T-helper 2 cell treated with Interferon-gamma antibody and Interleukin-4, amounts not matched to agents 100 ng/mL and 5 ng/mL, for 36 hours (primary cell): ENCODE results near the gene ALOXE3. TPM values are rescaled to one million over a fixed set of nuclear protein-coding genes. Genes with fewer than 3 reads are reported as not detected.

Experiments used
- intact Hi-C: fragments of 100-400 bp; cut with micrococcal nuclease; formaldehyde crosslinking; loops from one replicate; pipeline ENCODE4 v1.15.1; 2023
- total RNA-seq: library from RNA; stranded (reverse); gene quantifications from 2 replicates; pipeline ENCODE4 v1.2.3, GENCODE V29; 2022

The ALOXE3 gene
- total RNA-seq, 1 donor from 2014 or later = not detected

- intact Hi-C loops = loop anchor here (10.0 kb wide), 2 partner anchors 270 to 920 kb away; partner anchors contain the start of genes CHD3, DVL2 and PHF23
Measured at GRCh38 chr17:8154608-8155155, 36.4 kb upstream of the ALOXE3 start.

GRCh38 chr17:8153957-8154607 is 35.8 kb upstream of the ALOXE3 start:
- intact Hi-C loops = loop anchor here (10.0 kb wide), 2 partner anchors 269 to 919 kb away; partner anchors contain the start of genes CHD3, DVL2 and PHF23

- intact Hi-C loops = loop anchor here (10.0 kb wide), 2 partner anchors 269 to 919 kb away; partner anchors contain the start of genes CHD3, DVL2 and PHF23
Measured at GRCh38 chr17:8153525-8153956, 35.2 kb upstream of the ALOXE3 start.

- intact Hi-C loops = loop anchor here (10.0 kb wide), 2 partner anchors 268 to 918 kb away; partner anchors contain the start of genes CHD3, DVL2 and PHF23
Measured at GRCh38 chr17:8153031-8153451, 34.7 kb upstream of the ALOXE3 start.

GRCh38 chr17:8152112-8152775 is 33.9 kb upstream of the ALOXE3 start, which contains the start of gene PER1:
Gene PER1 (minus strand): TSS chr17:8152404. CDS start chr17:8150706, 1,698 bp downstream.
- intact Hi-C loops = loop anchor here (10.0 kb wide), 2 partner anchors 267 to 917 kb away; partner anchors contain the start of genes CHD3, DVL2 and PHF23

- intact Hi-C loops = loop anchor here (1.0 to 10.0 kb wide), 3 partner anchors 12 to 917 kb away; partner anchors contain the start of genes CHD3, DVL2 and PHF23
Measured at GRCh38 chr17:8151641-8152111, 33.4 kb upstream of the ALOXE3 start.

- intact Hi-C loops = loop anchor here (1.0 to 10.0 kb wide), 3 partner anchors 12 to 916 kb away; partner anchors contain the start of genes CHD3, DVL2 and PHF23
Measured at GRCh38 chr17:8151120-8151640, 32.9 kb upstream of the ALOXE3 start.

- intact Hi-C loops = loop anchor here (1.0 to 10.0 kb wide), 3 partner anchors 11 to 916 kb away; partner anchors contain the start of genes CHD3, DVL2 and PHF23
Measured at GRCh38 chr17:8150194-8151119, 32.1 kb upstream of the ALOXE3 start.

GRCh38 chr17:8149419-8150193 is 31.3 kb upstream of the ALOXE3 start:
- intact Hi-C loops = loop anchor here (10.0 kb wide), 2 partner anchors 265 to 915 kb away; partner anchors contain the start of genes CHD3, DVL2 and PHF23

- intact Hi-C loops = no loop called here
Measured at GRCh38 chr17:8148560-8148959, 30.2 kb upstream of the ALOXE3 start.

- intact Hi-C loops = no loop called here
Measured at GRCh38 chr17:8147805-8148404, 29.6 kb upstream of the ALOXE3 start.

- intact Hi-C loops = no loop called here
Measured at GRCh38 chr17:8147141-8147804, 29.0 kb upstream of the ALOXE3 start.

GRCh38 chr17:8146381-8147140 is 28.2 kb upstream of the ALOXE3 start:
- intact Hi-C loops = no loop called here

GRCh38 chr17:8145811-8146210 is 27.5 kb upstream of the ALOXE3 start:
- intact Hi-C loops = no loop called here

- intact Hi-C loops = no loop called here
Measured at GRCh38 chr17:8144401-8145231, 26.3 kb upstream of the ALOXE3 start.

- intact Hi-C loops = no loop called here
Measured at GRCh38 chr17:8143581-8144400, 25.5 kb upstream of the ALOXE3 start.
